Endothelial cell of umbilical vein (primary cell): ENCODE measurements around the gene REG1A. TPM values are rescaled to one million over a fixed set of nuclear protein-coding genes. Genes with fewer than 3 reads are reported as not detected.

Experiments used
- BruUV-seq: library from RNA; stranded (reverse); fragments of 400-500 nt; replicated peaks from 2 replicates; lab custom pipeline; 2021; lab: Mats Ljungman, UMichigan
- CTCF ChIA-PET: fragments of 300-600, 350-600 bp; sonication (Branson Sonifier 250); formaldehyde crosslinking; loops from one replicate; lab custom pipeline; 2021; ENCODE audit warnings: antibody characterized with exemption, inconsistent platforms; lab: Charles Lee
- POLR2A ChIA-PET: fragments of 300-600, 350-600 bp; sonication (Branson Sonifier 250); formaldehyde crosslinking; loops from one replicate; lab custom pipeline; 2021; ENCODE audit warnings: antibody characterized with exemption, inconsistent platforms; lab: Charles Lee
- DNase-seq: peaks from one replicate; pipeline ENCODE4 v3.0.0-alpha.2; 2011; ENCODE audit warnings: low read depth, low spot score
- FAIRE-seq: peaks from 2 replicates; lab custom pipeline; 2011; peaks lifted over from hg19 to GRCh38; lab: Jason Lieb, UNC
- H2AFZ ChIP-seq: 2 replicates; pipeline ENCODE4 v1.6.0; 2012; ENCODE audit warnings: low read depth, low read length, control low read depth, inconsistent platforms
- H3K27ac ChIP-seq: 2 replicates; pipeline ENCODE4 v1.5.1; 2011; ENCODE audit warnings: low read depth, mild to moderate bottlenecking, control low read depth, low read length, moderate library complexity; ENCODE audit not compliant: insufficient read depth
- H3K27me3 ChIP-seq, 2 experiments: 2 replicates each; pipeline versions ENCODE4 v1.6.0 to v1.6.1; 2011; ENCODE audit warnings: low read length in 2 of 2, mixed read lengths in 1 of 2; ENCODE audit not compliant: control insufficient read depth in 2 of 2, insufficient read depth in 2 of 2
- H3K36me3 ChIP-seq, 2 experiments: 2 replicates in 1 of 2; 3 replicates in 1 of 2; pipeline ENCODE4 v1.5.1; 2011; ENCODE audit warnings: low read length in 2 of 2, mild to moderate bottlenecking in 1 of 2, moderate library complexity in 1 of 2; ENCODE audit not compliant: control insufficient read depth in 2 of 2, insufficient read depth in 2 of 2; ENCODE audit errors: extremely low read depth in 1 of 2
- H3K4me1 ChIP-seq: 3 replicates; pipeline ENCODE4 v1.5.1; 2011; ENCODE audit warnings: mild to moderate bottlenecking, low read length; ENCODE audit not compliant: control insufficient read depth, insufficient read depth; ENCODE audit errors: extremely low read depth
- H3K4me2 ChIP-seq: 2 replicates; pipeline ENCODE4 v1.6.1; 2011; ENCODE audit warnings: low read length, control low read depth, mixed read lengths; ENCODE audit not compliant: insufficient read depth
- H3K4me3 ChIP-seq, 3 experiments: fragments of 200-600 bp in 1 of 3; sonication (generic), shearing (Covaris generic) in 1 of 3; replicated peaks in 1 of 3; 2 replicates each; pipeline ENCODE4 v1.5.1; 2011 to 2016; ENCODE audit warnings: control low read depth in 3 of 3, low read length in 3 of 3, mild to moderate bottlenecking in 2 of 3, inconsistent platforms in 1 of 3, low read depth in 1 of 3, moderate library complexity in 1 of 3; ENCODE audit not compliant: insufficient read depth in 1 of 3
- H3K79me2 ChIP-seq: 2 replicates; pipeline ENCODE4 v1.6.0; 2012; ENCODE audit warnings: low read length, inconsistent platforms; ENCODE audit not compliant: control insufficient read depth, insufficient read depth
- H3K9ac ChIP-seq: replicated peaks from 2 replicates; pipeline ENCODE3; 2011; ENCODE audit warnings: low read length, control low read depth; ENCODE audit not compliant: insufficient read depth; ENCODE audit errors: extremely low read depth
- H3K9me1 ChIP-seq: replicated peaks from 3 replicates; pipeline ENCODE4 v1.6.0; 2011; ENCODE audit warnings: mild to moderate bottlenecking, low read length; ENCODE audit not compliant: control insufficient read depth, insufficient read depth; ENCODE audit errors: extremely low read depth
- H3K9me3 ChIP-seq: replicated peaks from 2 replicates; pipeline ENCODE4 v1.5.1; 2012; ENCODE audit warnings: low read length, inconsistent platforms; ENCODE audit not compliant: control insufficient read depth, insufficient read depth
- H4K20me1 ChIP-seq: replicated peaks from 2 replicates; pipeline ENCODE3; 2011; ENCODE audit warnings: mild to moderate bottlenecking, low read length; ENCODE audit not compliant: control insufficient read depth, insufficient read depth; ENCODE audit errors: extremely low read depth
- EZH2 ChIP-seq: IDR thresholded peaks from 2 replicates; pipeline ENCODE4 v1.6.1; 2012; ENCODE audit warnings: borderline replicate concordance, low read depth, mild to moderate bottlenecking, moderate library complexity, low read length, inconsistent platforms; ENCODE audit not compliant: severe bottlenecking
- FOS ChIP-seq: IDR thresholded peaks from 2 replicates; pipeline ENCODE4 v1.6.1; 2011; ENCODE audit warnings: mild to moderate bottlenecking, low read length, moderate library complexity, borderline replicate concordance; ENCODE audit not compliant: insufficient read depth
- GATA2 ChIP-seq: IDR thresholded peaks from 2 replicates; pipeline ENCODE4 v1.7.0; 2011; ENCODE audit warnings: low read depth, mild to moderate bottlenecking, moderate library complexity, mixed read lengths, low read length; ENCODE audit not compliant: insufficient read length, insufficient read depth
- JUN ChIP-seq: IDR thresholded peaks from 2 replicates; pipeline ENCODE4 v1.6.1; 2011; ENCODE audit warnings: borderline replicate concordance, low read depth; ENCODE audit not compliant: insufficient read length, insufficient read depth
- MAX ChIP-seq: IDR thresholded peaks from 2 replicates; pipeline ENCODE4 v1.6.1; 2011; ENCODE audit not compliant: insufficient read depth, insufficient read length
- MYC ChIP-seq: IDR thresholded peaks from one replicate; pipeline ENCODE4 v1.6.1; 2011; ENCODE audit warnings: mild to moderate bottlenecking, low read depth, low read length
- POLR2A ChIP-seq: IDR thresholded peaks from 2 replicates; pipeline ENCODE4 v1.6.1; 2012; ENCODE audit warnings: low read depth, mild to moderate bottlenecking, control low read depth, low read length
- POLR2AphosphoS5 ChIP-seq: IDR thresholded peaks from 2 replicates; pipeline ENCODE4 v1.6.1; 2012; ENCODE audit warnings: low read depth, mild to moderate bottlenecking, control low read depth, low read length, moderate library complexity; ENCODE audit not compliant: insufficient read depth
- dilution Hi-C: fragments of 300-500 bp; cut with MboI; formaldehyde crosslinking; loops from one replicate; pipeline ENCODE4 v1.15.0; 2019; ENCODE audit warnings: low sequenced_read_pairs; ENCODE audit not compliant: extremely low pct_ligation_motif_present
- intact Hi-C: fragments of 100-400 bp; cut with micrococcal nuclease; formaldehyde crosslinking; loops from one replicate; pipeline ENCODE4 v1.10.0; 2022
- polyA plus RNA-seq, 4 experiments: library from polyadenylated mRNA; depleted of rRNA in 3 of 4; stranded (reverse) in 3 of 4; unstranded in 1 of 4; fragments of >200 nt; gene quantifications; 2 replicates each; pipeline versions ENCODE4 v1.2.1 to v1.2.3, GENCODE V29; 2011 to 2012; ENCODE audit warnings: missing spikeins in 1 of 4
- total RNA-seq: library from RNA; stranded (reverse); gene quantifications from 2 replicates; pipeline ENCODE4 v1.2.3, GENCODE V29; 2021
- TF ChIP-seq, protein P1 (sequence below), 2 donors: IDR thresholded peaks; 1 replicate in 1 of 2; 2 replicates in 1 of 2; pipeline ENCODE4 v1.5.1; 2011; ENCODE audit warnings: low read length in 2 of 2, mild to moderate bottlenecking in 2 of 2, moderate library complexity in 2 of 2, control low read depth in 1 of 2, inconsistent platforms in 1 of 2, low read depth in 1 of 2; ENCODE audit not compliant: insufficient read depth in 1 of 2; ENCODE audit errors: extremely low read depth in 1 of 2

The REG1A gene
- total and polyA plus RNA-seq, 2 donors (not counting 3 experiments of a cell fraction or from before 2014, with no cell fraction given), result not detected

GRCh38 chr2:79083597-79084251 lies 36.6 kb upstream of the REG1A start:
- Histone ChIP-seq H3K4me3 (no peak overlapping the region), H3K36me3 (no peaks in the 10 kb centered on the region), H3K27ac (no peak overlapping the region), H4K20me1 (no peaks in the 10 kb centered on the region), H3K4me2 (no peak overlapping the region), H3K9me1 (no peaks in the 10 kb centered on the region), H3K9me3 (peaks cover 2% of the 10 kb centered on the region), H3K9ac (no peak overlapping the region), H3K79me2 (no peaks in the 10 kb centered on the region), H2AFZ (no peak overlapping the region), H3K27me3 (no peaks in the 10 kb centered on the region), H3K4me1 (no peaks in the 10 kb centered on the region)
- intact Hi-C loops (no loop called here), dilution Hi-C loops (no loop called here)
- DNase-seq (no peak), FAIRE-seq (no peak)
- POLR2A ChIA-PET, result no interaction called here
- CTCF ChIA-PET, result no interaction called here
- BruUV-seq, result no TSS peak
- TF ChIP-seq JUN (no peak), GATA2 (no peak), FOS (no peak), MAX (no peak), POLR2A (no peak), MYC (no peak), EZH2 (no peak), POLR2AphosphoS5 (no peak)
- TF ChIP-seq, protein P1, sequence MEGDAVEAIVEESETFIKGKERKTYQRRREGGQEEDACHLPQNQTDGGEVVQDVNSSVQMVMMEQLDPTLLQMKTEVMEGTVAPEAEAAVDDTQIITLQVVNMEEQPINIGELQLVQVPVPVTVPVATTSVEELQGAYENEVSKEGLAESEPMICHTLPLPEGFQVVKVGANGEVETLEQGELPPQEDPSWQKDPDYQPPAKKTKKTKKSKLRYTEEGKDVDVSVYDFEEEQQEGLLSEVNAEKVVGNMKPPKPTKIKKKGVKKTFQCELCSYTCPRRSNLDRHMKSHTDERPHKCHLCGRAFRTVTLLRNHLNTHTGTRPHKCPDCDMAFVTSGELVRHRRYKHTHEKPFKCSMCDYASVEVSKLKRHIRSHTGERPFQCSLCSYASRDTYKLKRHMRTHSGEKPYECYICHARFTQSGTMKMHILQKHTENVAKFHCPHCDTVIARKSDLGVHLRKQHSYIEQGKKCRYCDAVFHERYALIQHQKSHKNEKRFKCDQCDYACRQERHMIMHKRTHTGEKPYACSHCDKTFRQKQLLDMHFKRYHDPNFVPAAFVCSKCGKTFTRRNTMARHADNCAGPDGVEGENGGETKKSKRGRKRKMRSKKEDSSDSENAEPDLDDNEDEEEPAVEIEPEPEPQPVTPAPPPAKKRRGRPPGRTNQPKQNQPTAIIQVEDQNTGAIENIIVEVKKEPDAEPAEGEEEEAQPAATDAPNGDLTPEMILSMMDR (IDR thresholded peaks at IDR 0.05; ENCODE audit: extremely low read depth in 1 of 2, insufficient read depth in 1 of 2, low read depth in 1 of 2, low read length in 2 of 2), result no peak
